K562 (cell line): ENCODE results near the gene CCDC136. TPM values are rescaled to one million over a fixed set of nuclear protein-coding genes. Genes with fewer than 3 reads are reported as not detected.

Experiments
- ADNP ChIP-seq: fragments of 200-800 bp; sonication (Bioruptor generic); IDR thresholded peaks from 2 replicates; pipeline ENCODE4 v1.6.1; 2016; ENCODE audit warnings: missing genetic modification characterization, missing compliant biosample characterization
- AFF4 ChIP-seq: sonication (generic); formaldehyde crosslinking; IDR thresholded peaks from 2 replicates; pipeline ENCODE4 v1.8.0; 2023; ENCODE audit warnings: mild to moderate bottlenecking, missing genetic modification reagents
- BRF1 ChIP-seq: IDR thresholded peaks from 3 replicates; pipeline ENCODE4 v1.6.1; 2011; ENCODE audit warnings: borderline replicate concordance, mild to moderate bottlenecking; ENCODE audit not compliant: insufficient read length; ENCODE audit errors: extremely low read depth
- CTBP1 ChIP-seq: fragments of 450-650 bp; IDR thresholded peaks from 2 replicates; pipeline ENCODE4 v1.6.1; 2016; ENCODE audit warnings: borderline replicate concordance
- DACH1 ChIP-seq: fragments of 450-650 bp; IDR thresholded peaks from 2 replicates; pipeline ENCODE4 v1.6.1; 2018; ENCODE audit not compliant: partially characterized antibody
- DEAF1 ChIP-seq: fragments of 450-650 bp; formaldehyde crosslinking; IDR thresholded peaks from 2 replicates; pipeline ENCODE4 v1.4.0; 2020; ENCODE audit warnings: mild to moderate bottlenecking, moderate library complexity
- EP300 ChIP-seq: IDR thresholded peaks from 2 replicates; pipeline ENCODE4 v1.6.1; 2012; ENCODE audit warnings: low read length, improper control_type of control experiment
- FOXA3 ChIP-seq, 2 experiments: fragments of 450-650 bp in 1 of 2; sonication (generic) in 1 of 2; formaldehyde crosslinking; IDR thresholded peaks in 1 of 2; conservative IDR thresholded peaks in 1 of 2; 2 replicates each; pipeline versions ENCODE4 v1.4.0 to v1.8.0; 2020 to 2022; ENCODE audit warnings: mild to moderate bottlenecking in 2 of 2, missing genetic modification reagents in 1 of 2
- KHSRP ChIP-seq: fragments of 450-650 bp; IDR thresholded peaks from 2 replicates; pipeline ENCODE4 v1.6.1; 2017
- MAFK ChIP-seq: IDR thresholded peaks from 2 replicates; pipeline ENCODE4 v1.6.1; 2011; ENCODE audit warnings: low read length, improper control_type of control experiment
- MECOM ChIP-seq: fragments of 250-450 bp; sonication (Bioruptor Pico); IDR thresholded peaks from 2 replicates; pipeline ENCODE4 v1.8.0; 2022; ENCODE audit warnings: inconsistent platforms
- NCOA1 ChIP-seq: fragments of 450-650 bp; IDR thresholded peaks from 2 replicates; pipeline ENCODE4 v1.6.1; 2016; ENCODE audit warnings: low read depth
- NUFIP1 ChIP-seq: fragments of 450-650 bp; IDR thresholded peaks from 2 replicates; pipeline ENCODE4 v1.6.1; 2018; ENCODE audit not compliant: partially characterized antibody
- PHB2 ChIP-seq: fragments of 450-650 bp; IDR thresholded peaks from 2 replicates; pipeline ENCODE4 v1.6.1; 2017; ENCODE audit warnings: low read depth
- TARDBP ChIP-seq: fragments of 450-650 bp; IDR thresholded peaks from 2 replicates; pipeline ENCODE4 v1.6.1; 2016
- ZFPM2 ChIP-seq: fragments of 250-450 bp; sonication (Bioruptor Pico); IDR thresholded peaks from 2 replicates; pipeline ENCODE4 v1.5.1; 2022; ENCODE audit warnings: mild to moderate bottlenecking
- ZNF57 ChIP-seq: fragments of 450-650 bp; formaldehyde crosslinking; IDR thresholded peaks from 2 replicates; pipeline ENCODE4 v1.4.0; 2020; ENCODE audit warnings: mild to moderate bottlenecking, moderate library complexity
- ZNF79 ChIP-seq: fragments of 250-450 bp; sonication (Bioruptor Pico); IDR thresholded peaks from 2 replicates; pipeline ENCODE4 v1.4.0; 2020; ENCODE audit warnings: low read depth, mild to moderate bottlenecking, moderate library complexity
- polyA plus RNA-seq, 8 experiments: library from polyadenylated mRNA; depleted of rRNA in 4 of 8; stranded (reverse) in 5 of 8; unstranded in 3 of 8; fragments of >200 nt; fragmentation: Nextera tagmentation in 2 of 8; fragmentation: Illumina TruSeq in 1 of 8; extraction: Ambion mirVana in 2 of 8; extraction: Trizol in 1 of 8; gene quantifications; 2 replicates each; pipeline versions ENCODE4 v1.2.1 to v1.2.3, GENCODE V29; 2011 to 2014; ENCODE audit warnings: inconsistent platforms in 1 of 8, missing spikeins in 1 of 8
- total RNA-seq, 7 experiments: library from RNA; depleted of rRNA in 6 of 7; stranded (reverse); fragments of >200 nt in 6 of 7; fragmentation: Illumina TruSeq in 2 of 7; extraction: Trizol in 2 of 7; gene quantifications; 2 replicates each; pipeline versions ENCODE4 v1.2.1 to v1.2.3, GENCODE V29; 2011 to 2021; ENCODE audit warnings: low replicate concordance in 1 of 7
- TF ChIP-seq, protein P1 (sequence below): fragments of 250-450 bp; sonication (Bioruptor Pico); IDR thresholded peaks from 2 replicates; pipeline ENCODE4 v1.5.0; 2020; ENCODE audit warnings: mild to moderate bottlenecking
- TF ChIP-seq, protein P2 (sequence below): fragments of 450-650 bp; IDR thresholded peaks from 2 replicates; pipeline ENCODE4 v1.6.1; 2016; ENCODE audit warnings: antibody characterized with exemption

Gene CCDC136
- total and polyA plus RNA-seq, 9 of the 15 experiments (the other 6 are each of a cell fraction or from before 2014, with no cell fraction given): 2.4 to 40.8 (median 26.5) TPM

- TF ChIP-seq, protein P1, sequence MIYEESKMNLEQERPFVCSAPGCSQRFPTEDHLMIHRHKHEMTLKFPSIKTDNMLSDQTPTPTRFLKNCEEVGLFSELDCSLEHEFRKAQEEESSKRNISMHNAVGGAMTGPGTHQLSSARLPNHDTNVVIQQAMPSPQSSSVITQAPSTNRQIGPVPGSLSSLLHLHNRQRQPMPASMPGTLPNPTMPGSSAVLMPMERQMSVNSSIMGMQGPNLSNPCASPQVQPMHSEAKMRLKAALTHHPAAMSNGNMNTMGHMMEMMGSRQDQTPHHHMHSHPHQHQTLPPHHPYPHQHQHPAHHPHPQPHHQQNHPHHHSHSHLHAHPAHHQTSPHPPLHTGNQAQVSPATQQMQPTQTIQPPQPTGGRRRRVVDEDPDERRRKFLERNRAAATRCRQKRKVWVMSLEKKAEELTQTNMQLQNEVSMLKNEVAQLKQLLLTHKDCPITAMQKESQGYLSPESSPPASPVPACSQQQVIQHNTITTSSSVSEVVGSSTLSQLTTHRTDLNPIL (CRISPR knock-in tag): no peak
- TF ChIP-seq DEAF1 (CRISPR knock-in tag): no peak
- peak in 1 of 2 experiments; percentile 77; a peak in 2 of 4 replicates for TF ChIP-seq FOXA3 (CRISPR knock-in tag; conservative IDR thresholded peaks at IDR 0.05 in 1 of 2, IDR thresholded peaks at IDR 0.05 in 1 of 2)
- TF ChIP-seq ZNF57 (CRISPR knock-in tag): no peak
- TF ChIP-seq PHB2: peak; percentile 13; the same call in 1 of the 2 replicates
- TF ChIP-seq NCOA1: peak; percentile 38; the same call in 1 of the 2 replicates
- TF ChIP-seq AFF4: peak; percentile 73; the same call in 1 of the 2 replicates
- no peak for TF ChIP-seq KHSRP
- TF ChIP-seq ADNP (tag): peak; percentile 95
- TF ChIP-seq TARDBP: peak; percentile 89
- TF ChIP-seq MECOM (CRISPR knock-in tag): peak; percentile 80; the same call in 1 of the 2 replicates
- peak; percentile 35; the same call in 1 of the 2 replicates for TF ChIP-seq MAFK
- peak; percentile 98 for TF ChIP-seq DACH1
- TF ChIP-seq BRF1: peak; percentile 95
- TF ChIP-seq ZNF79 (CRISPR knock-in tag): no peak
- TF ChIP-seq ZFPM2 (CRISPR knock-in tag): no peak
- TF ChIP-seq, protein P2, sequence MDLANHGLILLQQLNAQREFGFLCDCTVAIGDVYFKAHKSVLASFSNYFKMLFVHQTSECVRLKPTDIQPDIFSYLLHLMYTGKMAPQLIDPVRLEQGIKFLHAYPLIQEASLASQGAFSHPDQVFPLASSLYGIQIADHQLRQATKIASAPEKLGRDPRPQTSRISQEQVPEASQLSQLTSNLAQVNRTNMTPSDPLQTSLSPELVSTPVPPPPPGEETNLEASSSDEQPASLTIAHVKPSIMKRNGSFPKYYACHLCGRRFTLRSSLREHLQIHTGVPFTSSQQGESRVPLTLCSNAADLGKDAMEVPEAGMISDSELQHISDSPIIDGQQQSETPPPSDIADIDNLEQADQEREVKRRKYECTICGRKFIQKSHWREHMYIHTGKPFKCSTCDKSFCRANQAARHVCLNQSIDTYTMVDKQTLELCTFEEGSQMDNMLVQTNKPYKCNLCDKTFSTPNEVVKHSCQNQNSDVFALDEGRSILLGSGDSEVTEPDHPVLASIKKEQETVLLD: peak; percentile 90
- peak; percentile 98 for TF ChIP-seq CTBP1
- TF ChIP-seq EP300: peak; percentile 86
- peak; percentile 93 for TF ChIP-seq NUFIP1
Observed at GRCh38 chr7:128783143-128783861, 8.5 kb upstream of the CCDC136 start (continued).
